Panc1 (cell line): ENCODE results near the gene GPD1L. TPM values are rescaled to one million over a fixed set of nuclear protein-coding genes. Genes with fewer than 3 reads are reported as not detected.

Experiments
- ATAC-seq: fragments of 200-7000 bp; cut with Tn5 transposase; 2 replicates; pipeline ENCODE4 v1.9.1; 2020; ENCODE audit warnings: mild to moderate bottlenecking, moderate library complexity
- BruUV-seq: library from RNA; stranded (reverse); fragments of 400-500 nt; replicated peaks from 2 replicates; lab custom pipeline; 2021; lab: Mats Ljungman, UMichigan
- CTCF ChIA-PET: fragments of 300-600 bp; sonication (Branson Sonifier 250); formaldehyde crosslinking; loops from one replicate; lab custom pipeline; 2022; ENCODE audit warnings: antibody characterized with exemption; lab: Charles Lee
- POLR2A ChIA-PET: fragments of 300-600 bp; sonication (Branson Sonifier 250); formaldehyde crosslinking; loops from one replicate; lab custom pipeline; 2022; ENCODE audit warnings: antibody characterized with exemption; lab: Charles Lee
- DNase-seq: peaks from one replicate; pipeline ENCODE4 v3.0.0-alpha.2; 2010; ENCODE audit warnings: low read depth, low spot score
- H3K27ac ChIP-seq: 2 replicates; pipeline ENCODE4 v1.5.1; 2011; ENCODE audit warnings: mild to moderate bottlenecking, low read length, inconsistent platforms
- H3K27me3 ChIP-seq: fragments of 200-500 bp; sonication (Bioruptor generic); 2 replicates; pipeline ENCODE4 v1.6.0; 2014; ENCODE audit warnings: low read length, inconsistent platforms; ENCODE audit not compliant: control insufficient read depth, insufficient read depth
- H3K36me3 ChIP-seq: fragments of 200-500 bp; sonication (Bioruptor generic); 2 replicates; pipeline ENCODE4 v1.5.1; 2014; ENCODE audit warnings: inconsistent platforms, mild to moderate bottlenecking, low read length, moderate library complexity; ENCODE audit not compliant: control insufficient read depth, insufficient read depth
- H3K4me1 ChIP-seq: 2 replicates; pipeline ENCODE4 v1.5.1; 2011; ENCODE audit warnings: inconsistent platforms, mild to moderate bottlenecking, low read length, moderate library complexity; ENCODE audit not compliant: control insufficient read depth, insufficient read depth
- H3K4me3 ChIP-seq, 2 experiments: 2 replicates each; pipeline ENCODE4 v1.5.1; 2011 to 2012; ENCODE audit warnings: low read depth in 2 of 2, low read length in 2 of 2, mild to moderate bottlenecking in 2 of 2, inconsistent platforms in 1 of 2, moderate library complexity in 1 of 2
- H3K9me3 ChIP-seq: fragments of 200-500 bp; sonication (Bioruptor generic); 2 replicates; pipeline ENCODE4 v1.5.1; 2014; ENCODE audit warnings: low read depth, mild to moderate bottlenecking, inconsistent platforms, low read length, moderate library complexity; ENCODE audit not compliant: control insufficient read depth, insufficient read depth
- POLR2AphosphoS5 ChIP-seq: IDR thresholded peaks from 2 replicates; pipeline ENCODE4 v1.6.1; 2012; ENCODE audit warnings: mild to moderate bottlenecking, low read depth, low read length, moderate library complexity
- SIN3A ChIP-seq: IDR thresholded peaks from 2 replicates; pipeline ENCODE4 v1.6.1; 2012; ENCODE audit warnings: low read depth, mild to moderate bottlenecking, low read length, moderate library complexity, borderline replicate concordance; ENCODE audit not compliant: insufficient read depth
- TCF7L2 ChIP-seq: IDR thresholded peaks from 2 replicates; pipeline ENCODE4 v1.6.1; 2011; ENCODE audit warnings: mild to moderate bottlenecking, low read depth, low read length, inconsistent platforms
- in situ Hi-C: cut with HindIII; loops from 2 replicates; pipeline ENCODE4 v1.10.0; 2016; ENCODE audit warnings: low sequenced_read_pairs, low pct_unique_long_range_greater_than_20kb
- intact Hi-C: fragments of 100-400 bp; cut with micrococcal nuclease; formaldehyde crosslinking; loops from one replicate; pipeline ENCODE4 v1.10.0; 2022; ENCODE audit not compliant: unreplicated experiment
- total RNA-seq: library from RNA; stranded (reverse); gene quantifications from one replicate; pipeline ENCODE4 v1.2.1, GENCODE V29; 2021; ENCODE audit not compliant: unreplicated experiment
- TF ChIP-seq, protein P1 (sequence below): fragments of 450-650 bp; IDR thresholded peaks from 2 replicates; pipeline ENCODE4 v1.5.1; 2017; ENCODE audit warnings: mild to moderate bottlenecking
- TF ChIP-seq, protein P2 (sequence below), 2 experiments: IDR thresholded peaks; 2 replicates each; pipeline ENCODE4 v1.6.1; 2011 to 2012; ENCODE audit warnings: low read depth in 2 of 2, control low read depth in 1 of 2, low read length in 1 of 2, mild to moderate bottlenecking in 1 of 2, moderate library complexity in 1 of 2; ENCODE audit not compliant: insufficient read depth in 1 of 2

Gene GPD1L
- total RNA-seq, 1 experiment from 2014 or later, result 10.5 TPM

DNA sequence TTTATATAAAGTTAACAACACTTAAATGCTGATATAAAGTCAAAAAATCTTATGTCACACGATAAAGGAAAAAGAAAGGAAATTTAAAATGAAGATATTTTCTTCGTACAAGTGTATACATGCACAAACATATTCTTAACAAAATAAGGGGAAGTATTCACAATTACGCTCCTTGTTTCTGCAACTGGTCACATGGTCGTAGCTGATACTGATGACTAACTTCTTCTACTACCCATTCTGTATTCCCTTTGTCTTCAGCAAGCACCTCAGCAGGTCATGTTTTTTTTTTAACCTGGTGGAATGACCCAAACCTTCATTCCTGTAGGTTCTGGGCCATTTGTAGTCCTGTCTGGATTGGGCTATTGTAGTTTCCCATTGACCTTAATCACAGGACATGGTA is 102.0 kb downstream of the GPD1L start:
- TF ChIP-seq SIN3A, result no peak
- TF ChIP-seq, protein P1, sequence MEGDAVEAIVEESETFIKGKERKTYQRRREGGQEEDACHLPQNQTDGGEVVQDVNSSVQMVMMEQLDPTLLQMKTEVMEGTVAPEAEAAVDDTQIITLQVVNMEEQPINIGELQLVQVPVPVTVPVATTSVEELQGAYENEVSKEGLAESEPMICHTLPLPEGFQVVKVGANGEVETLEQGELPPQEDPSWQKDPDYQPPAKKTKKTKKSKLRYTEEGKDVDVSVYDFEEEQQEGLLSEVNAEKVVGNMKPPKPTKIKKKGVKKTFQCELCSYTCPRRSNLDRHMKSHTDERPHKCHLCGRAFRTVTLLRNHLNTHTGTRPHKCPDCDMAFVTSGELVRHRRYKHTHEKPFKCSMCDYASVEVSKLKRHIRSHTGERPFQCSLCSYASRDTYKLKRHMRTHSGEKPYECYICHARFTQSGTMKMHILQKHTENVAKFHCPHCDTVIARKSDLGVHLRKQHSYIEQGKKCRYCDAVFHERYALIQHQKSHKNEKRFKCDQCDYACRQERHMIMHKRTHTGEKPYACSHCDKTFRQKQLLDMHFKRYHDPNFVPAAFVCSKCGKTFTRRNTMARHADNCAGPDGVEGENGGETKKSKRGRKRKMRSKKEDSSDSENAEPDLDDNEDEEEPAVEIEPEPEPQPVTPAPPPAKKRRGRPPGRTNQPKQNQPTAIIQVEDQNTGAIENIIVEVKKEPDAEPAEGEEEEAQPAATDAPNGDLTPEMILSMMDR, result no peak
- TF ChIP-seq TCF7L2, result no peak
- TF ChIP-seq, protein P2, sequence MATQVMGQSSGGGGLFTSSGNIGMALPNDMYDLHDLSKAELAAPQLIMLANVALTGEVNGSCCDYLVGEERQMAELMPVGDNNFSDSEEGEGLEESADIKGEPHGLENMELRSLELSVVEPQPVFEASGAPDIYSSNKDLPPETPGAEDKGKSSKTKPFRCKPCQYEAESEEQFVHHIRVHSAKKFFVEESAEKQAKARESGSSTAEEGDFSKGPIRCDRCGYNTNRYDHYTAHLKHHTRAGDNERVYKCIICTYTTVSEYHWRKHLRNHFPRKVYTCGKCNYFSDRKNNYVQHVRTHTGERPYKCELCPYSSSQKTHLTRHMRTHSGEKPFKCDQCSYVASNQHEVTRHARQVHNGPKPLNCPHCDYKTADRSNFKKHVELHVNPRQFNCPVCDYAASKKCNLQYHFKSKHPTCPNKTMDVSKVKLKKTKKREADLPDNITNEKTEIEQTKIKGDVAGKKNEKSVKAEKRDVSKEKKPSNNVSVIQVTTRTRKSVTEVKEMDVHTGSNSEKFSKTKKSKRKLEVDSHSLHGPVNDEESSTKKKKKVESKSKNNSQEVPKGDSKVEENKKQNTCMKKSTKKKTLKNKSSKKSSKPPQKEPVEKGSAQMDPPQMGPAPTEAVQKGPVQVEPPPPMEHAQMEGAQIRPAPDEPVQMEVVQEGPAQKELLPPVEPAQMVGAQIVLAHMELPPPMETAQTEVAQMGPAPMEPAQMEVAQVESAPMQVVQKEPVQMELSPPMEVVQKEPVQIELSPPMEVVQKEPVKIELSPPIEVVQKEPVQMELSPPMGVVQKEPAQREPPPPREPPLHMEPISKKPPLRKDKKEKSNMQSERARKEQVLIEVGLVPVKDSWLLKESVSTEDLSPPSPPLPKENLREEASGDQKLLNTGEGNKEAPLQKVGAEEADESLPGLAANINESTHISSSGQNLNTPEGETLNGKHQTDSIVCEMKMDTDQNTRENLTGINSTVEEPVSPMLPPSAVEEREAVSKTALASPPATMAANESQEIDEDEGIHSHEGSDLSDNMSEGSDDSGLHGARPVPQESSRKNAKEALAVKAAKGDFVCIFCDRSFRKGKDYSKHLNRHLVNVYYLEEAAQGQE (IDR thresholded peaks at IDR 0.05; ENCODE audit: insufficient read depth in 1 of 2, low read depth in 2 of 2, low read length in 1 of 2), result no peak
- no peak for TF ChIP-seq POLR2AphosphoS5
- Histone ChIP-seq H3K27ac (no peak overlapping the region), H3K9me3 (no peaks in the 10 kb centered on the region), H3K4me1 (no peaks in the 10 kb centered on the region), H3K27me3 (no peaks in the 10 kb centered on the region; the same call in 1 of the 2 replicates), H3K36me3 (no peaks in the 10 kb centered on the region), H3K4me3 (no peak overlapping the region)
- DNase-seq (no peak), ATAC-seq (no peak)
- in situ Hi-C loops (no loop called here), intact Hi-C loops (no loop called here)
- ChIA-PET CTCF (no interaction called here), POLR2A (no interaction called here)
- BruUV-seq, result no TSS peak

DNA sequence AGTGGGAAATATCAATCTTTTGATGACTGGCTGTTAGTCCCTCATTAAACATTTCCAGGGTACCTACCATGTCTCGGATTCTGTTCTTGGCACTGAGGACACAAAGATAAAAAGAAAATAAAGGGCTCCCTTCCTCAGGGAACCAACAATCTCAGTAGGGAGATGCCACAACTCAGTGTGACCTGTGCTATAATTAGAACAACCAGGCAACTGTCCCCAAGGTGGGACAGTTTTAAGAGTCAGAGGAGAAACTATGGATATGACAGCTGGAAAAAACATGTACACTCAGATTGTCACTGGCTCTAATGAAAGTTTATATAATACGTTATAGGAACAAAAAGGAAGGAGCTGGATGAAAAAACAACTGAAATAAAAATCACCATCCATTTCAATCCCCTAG is 108.8 kb downstream of the GPD1L start:
- intact Hi-C loops, result no loop called here
- ChIA-PET CTCF (no interaction called here), POLR2A (no interaction called here)
- in situ Hi-C loops, result no loop called here
- TF ChIP-seq TCF7L2 (no peak), POLR2AphosphoS5 (no peak), SIN3A (no peak)
- TF ChIP-seq, protein P2 (IDR thresholded peaks at IDR 0.05; ENCODE audit: insufficient read depth in 1 of 2, low read depth in 2 of 2, low read length in 1 of 2), result no peak
- TF ChIP-seq, protein P1, result no peak
- Histone ChIP-seq H3K9me3 (no peaks in the 10 kb centered on the region), H3K27me3 (no peaks in the 10 kb centered on the region; the same call in 1 of the 2 replicates), H3K27ac (no peak overlapping the region), H3K4me3 (no peak overlapping the region), H3K4me1 (no peaks in the 10 kb centered on the region), H3K36me3 (no peaks in the 10 kb centered on the region)
- no peak for ATAC-seq
- BruUV-seq, result no TSS peak
- no peak for DNase-seq
